Left colon (tissue), 2 donors: ENCODE data around the gene C3orf80. TPM values are rescaled to one million over a fixed set of nuclear protein-coding genes. Genes with fewer than 3 reads are reported as not detected.
"Not testable (repeated sequence)": the region's sequence is repeated elsewhere in the genome, so short reads cannot be mapped to it uniquely, and the experiment has no call there.

Experiments used
- ATAC-seq: fragments of 200-7000 bp; cut with Tn5 transposase; one replicate; pipeline ENCODE4 v1.9.1; 2020; ENCODE audit warnings: mild to moderate bottlenecking, moderate library complexity
- DNase-seq, 2 donors: peaks; one replicate each; pipeline ENCODE4 v3.0.0-alpha.2; 2020
- intact Hi-C, 2 donors: fragments of 100-400 bp; cut with DNase I in 1 of 2; cut with micrococcal nuclease in 1 of 2; formaldehyde crosslinking; loops; one replicate each; pipeline versions ENCODE4 v1.11.2 to v1.14.0; 2022; cut with DNase I, micrococcal nuclease
- total RNA-seq, 2 donors: library from RNA; stranded (reverse); fragmentation: NEBNext Ultra II Directional; extraction: Animal tissue kit (Norgen Biotek cat#: 25700); gene quantifications; one replicate each; pipeline ENCODE4 v1.2.1, GENCODE V29; 2021
- donor health status: DM: no; HTN: no; CAD: no.
- donor health status: DM: yes; HTN: yes; CAD: no.

The C3orf80 gene
- total RNA-seq, 2 donors from 2014 or later, result 0.31 to 1.9 TPM

DNA sequence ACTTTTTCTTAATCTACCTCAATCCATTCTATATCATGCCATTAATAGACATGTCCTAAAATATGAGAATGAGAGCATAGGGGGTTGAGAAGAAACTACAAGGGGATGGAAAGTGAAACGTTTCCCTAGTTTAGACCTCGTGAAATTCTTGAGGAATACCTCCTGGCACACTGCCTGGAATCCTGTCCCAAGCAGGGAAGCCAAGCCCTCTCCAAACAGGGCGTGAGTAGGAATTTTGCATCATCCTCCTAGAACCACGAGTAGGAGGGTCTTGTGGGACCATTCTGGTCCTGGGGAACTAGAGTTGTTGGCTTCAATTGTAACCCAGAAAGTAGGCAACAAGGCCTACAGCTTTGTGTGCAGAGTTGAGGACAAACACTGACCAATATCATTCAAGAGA is 19.6 kb upstream of the C3orf80 start:
- intact Hi-C loops, result no loop called here
- DNase-seq (no peak), ATAC-seq (no peak)

DNA sequence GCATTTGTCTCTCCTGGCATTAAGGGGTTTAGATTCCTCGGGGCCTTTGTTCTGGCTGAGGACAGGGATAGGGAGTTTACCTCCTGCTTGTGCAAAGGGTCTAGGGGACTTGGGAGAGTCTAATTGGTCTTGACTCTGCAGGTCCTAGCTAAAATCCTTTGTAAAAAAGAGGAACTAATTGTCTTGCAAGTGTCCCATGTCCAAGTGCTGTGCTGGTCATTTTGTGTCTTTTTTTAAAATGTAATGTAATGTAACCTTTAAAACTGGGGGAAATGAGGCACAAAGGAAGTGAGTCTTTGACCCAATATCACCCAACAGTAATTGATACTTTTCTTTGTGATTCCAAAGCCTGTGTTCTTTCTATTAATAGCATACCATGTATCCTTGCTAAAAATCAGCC is 14.9 kb upstream of the C3orf80 start:
- DNase-seq, result no peak
- intact Hi-C loops, result no loop called here
- ATAC-seq, result no peak

DNA sequence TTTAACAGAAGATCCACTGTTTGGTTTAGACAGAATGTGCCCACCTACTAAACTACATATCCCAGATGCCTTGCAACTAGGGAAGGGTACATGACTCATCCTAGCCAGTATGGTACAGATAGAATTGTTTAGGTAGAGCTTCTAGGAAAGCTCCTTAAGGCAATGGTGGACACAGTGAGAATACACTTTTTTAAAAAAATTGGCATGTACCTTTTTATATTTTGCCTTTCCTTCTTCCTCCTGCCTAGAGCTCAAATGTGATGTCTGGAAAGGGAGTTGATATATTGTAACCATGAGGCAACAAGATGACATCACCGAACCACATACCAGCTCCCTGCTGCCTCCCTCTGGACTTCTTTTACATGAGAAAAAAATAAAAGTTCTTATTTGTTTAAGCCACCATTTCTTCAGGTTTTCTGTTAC is 14.4 kb upstream of the C3orf80 start:
- ATAC-seq (peak; percentile 52), DNase-seq (no peak)
- intact Hi-C loops, result no loop called here

DNA sequence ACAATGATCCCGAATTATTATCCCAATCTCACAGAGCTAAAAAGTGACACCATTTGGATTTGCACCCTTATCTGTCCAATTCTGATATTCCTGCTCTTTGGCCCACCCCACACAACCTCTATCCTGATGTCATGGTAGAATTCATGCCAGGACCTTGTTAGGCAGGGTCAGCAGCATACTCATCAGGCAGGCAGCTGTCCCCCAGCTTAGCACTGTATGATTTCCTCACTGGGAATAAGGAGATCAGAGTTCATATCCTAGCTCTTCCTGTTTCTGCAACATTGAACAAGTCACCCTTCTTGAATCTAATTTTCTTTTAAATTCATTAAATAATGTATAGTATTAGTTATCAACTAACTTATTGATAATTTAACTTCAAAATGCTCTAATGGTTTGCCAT is 12.0 kb upstream of the C3orf80 start:
- no peak for ATAC-seq
- DNase-seq, result no peak
- intact Hi-C loops, result no loop called here

GRCh38 chr3:160217675-160218074 is 7.5 kb upstream of the C3orf80 start:
- ATAC-seq, result no peak
- intact Hi-C loops, result no loop called here
- DNase-seq, result no peak

- no peak for ATAC-seq
- intact Hi-C loops, result no loop called here
- DNase-seq, result no peak
These were observed 7.1 kb upstream of the C3orf80 start for GRCh38 chr3:160218136-160218535.

- ATAC-seq (no peak), DNase-seq (no peak)
- intact Hi-C loops, result no loop called here
These were observed 5.2 kb upstream of the C3orf80 start for GRCh38 chr3:160220038-160220437.

DNA sequence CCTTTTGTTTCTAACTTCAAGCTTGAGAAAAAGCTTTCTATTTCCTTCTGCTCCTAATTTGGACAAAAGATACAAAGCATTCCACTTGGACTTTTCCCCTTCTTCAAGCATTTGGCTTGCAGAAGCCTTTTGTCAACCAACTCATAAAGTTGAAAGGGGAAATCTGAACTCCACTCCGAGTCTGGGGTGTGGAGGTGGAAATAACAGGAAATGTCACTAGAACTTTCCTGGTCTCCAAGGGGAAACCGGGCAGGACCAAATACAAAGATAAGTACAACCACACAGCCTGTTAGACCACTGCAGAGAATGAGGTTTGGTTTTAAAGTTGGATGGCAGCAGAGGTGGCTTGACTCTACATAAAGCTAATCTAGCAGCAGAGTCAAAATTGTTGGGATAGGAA is 4.2 kb upstream of the C3orf80 start:
- intact Hi-C loops, result no loop called here
- DNase-seq, result no peak
- ATAC-seq, result no peak

- ATAC-seq, result no peak
- no peak for DNase-seq
- intact Hi-C loops, result no loop called here
These were observed 966 bp upstream of the C3orf80 start for GRCh38 chr3:160224256-160224655.

GRCh38 chr3:160224811-160225175 is 429 bp upstream of the C3orf80 start:
- DNase-seq (no peak), ATAC-seq (no peak)
- intact Hi-C loops, result no loop called here

GRCh38 chr3:160226026-160226907 is 1.0 kb downstream of the C3orf80 start:
- ATAC-seq (peak; percentile 40), DNase-seq (peak; percentile 12 to 27)
- intact Hi-C loops, result no loop called here

DNA sequence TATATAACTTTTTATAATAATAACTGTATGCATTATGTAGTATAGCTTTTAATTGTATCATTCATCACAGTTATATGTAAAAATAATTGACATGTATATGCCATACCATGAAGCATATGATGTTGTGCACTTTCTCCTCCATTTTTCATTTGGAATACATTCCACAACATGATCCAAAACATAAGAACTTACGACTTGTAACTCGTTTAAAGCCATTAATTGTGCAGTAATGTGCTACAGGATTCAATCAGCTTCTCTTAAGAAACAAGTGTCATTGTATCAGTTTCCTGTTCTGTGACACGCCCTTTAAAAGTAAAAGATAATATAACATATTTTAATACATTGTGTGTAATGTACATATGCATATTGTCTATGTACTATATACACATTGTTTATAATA is 2.2 kb downstream of the C3orf80 start:
- intact Hi-C loops, result no loop called here
- ATAC-seq (no peak), DNase-seq (no peak)

GRCh38 chr3:160232014-160232413 is 6.8 kb downstream of the C3orf80 start:
- no peak for ATAC-seq
- intact Hi-C loops, result no loop called here
- DNase-seq, result no peak

GRCh38 chr3:160240719-160241118 is 15.5 kb downstream of the C3orf80 start:
- intact Hi-C loops, ATAC-seq, DNase-seq: not testable (repeated sequence)

DNA sequence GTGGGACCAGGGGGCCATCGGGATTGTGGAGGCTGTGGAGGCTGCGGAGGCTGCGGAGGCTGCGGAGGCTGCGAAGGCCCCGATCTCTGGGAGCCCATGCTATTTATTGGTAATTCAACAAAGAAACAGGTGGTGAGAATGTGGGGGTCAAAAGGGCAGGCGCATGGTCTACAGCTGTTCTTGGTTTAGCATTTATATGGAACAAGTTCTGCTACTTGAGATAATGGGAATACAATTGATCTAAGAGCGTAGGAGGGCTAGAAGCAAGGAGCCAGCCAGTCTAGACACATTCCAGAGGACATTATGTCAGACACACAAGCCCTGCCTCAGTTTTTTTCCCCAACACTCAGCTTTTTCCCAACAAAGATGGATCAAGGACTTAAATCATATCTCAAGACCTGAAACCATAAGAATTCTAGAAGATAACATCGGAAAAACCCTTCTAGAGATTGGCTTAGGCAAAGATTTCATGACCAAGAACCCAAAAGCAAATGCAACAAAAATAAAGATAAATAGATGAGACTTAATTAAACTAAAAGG is 20.1 kb downstream of the C3orf80 start:
- intact Hi-C loops, result no loop called here
- ATAC-seq, result no peak
- no peak for DNase-seq

DNA sequence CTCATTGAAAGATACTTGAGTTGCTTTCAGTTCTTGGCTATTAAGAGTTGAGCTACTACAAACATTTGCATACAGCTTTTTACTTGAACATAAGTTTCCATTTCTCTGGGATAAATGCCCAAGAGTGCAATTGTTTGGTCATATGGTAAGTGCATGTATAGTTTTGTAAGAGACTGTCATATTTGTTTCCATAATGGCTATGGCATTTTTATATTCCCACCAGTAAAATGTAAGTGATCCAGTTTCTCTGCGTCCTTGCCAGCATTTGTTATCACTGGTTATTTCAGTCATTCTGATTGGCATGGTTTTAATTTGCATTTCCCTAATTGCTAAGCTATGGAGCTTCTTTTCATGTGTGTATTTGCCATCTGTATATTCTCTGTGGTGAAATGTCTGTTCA is 22.5 kb downstream of the C3orf80 start:
- intact Hi-C loops, result no loop called here
- DNase-seq (no peak), ATAC-seq (no peak)

DNA sequence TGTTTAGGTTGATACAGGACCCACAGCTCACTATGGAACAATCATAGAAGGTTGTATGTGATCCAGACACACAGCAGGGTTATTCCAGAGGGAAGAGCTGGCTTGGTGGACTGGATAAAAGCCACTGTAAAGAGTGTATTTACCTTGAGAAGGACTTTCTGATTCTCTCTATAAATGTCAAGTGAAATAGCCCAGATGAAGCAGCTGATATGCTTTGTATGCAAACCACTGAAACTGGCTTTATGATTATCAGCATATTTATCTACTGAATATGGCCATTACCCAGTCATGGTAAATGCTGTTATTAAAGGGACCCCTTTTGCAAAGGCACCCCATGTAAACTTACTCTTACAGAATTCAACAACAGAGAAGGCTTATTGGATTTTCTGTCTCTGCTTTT is 28.1 kb downstream of the C3orf80 start:
- intact Hi-C loops, result no loop called here
- ATAC-seq, result no peak
- DNase-seq, result no peak

GRCh38 chr3:160257606-160258005 is 32.4 kb downstream of the C3orf80 start:
- intact Hi-C loops, result no loop called here
- ATAC-seq, result no peak
- DNase-seq, result no peak

DNA sequence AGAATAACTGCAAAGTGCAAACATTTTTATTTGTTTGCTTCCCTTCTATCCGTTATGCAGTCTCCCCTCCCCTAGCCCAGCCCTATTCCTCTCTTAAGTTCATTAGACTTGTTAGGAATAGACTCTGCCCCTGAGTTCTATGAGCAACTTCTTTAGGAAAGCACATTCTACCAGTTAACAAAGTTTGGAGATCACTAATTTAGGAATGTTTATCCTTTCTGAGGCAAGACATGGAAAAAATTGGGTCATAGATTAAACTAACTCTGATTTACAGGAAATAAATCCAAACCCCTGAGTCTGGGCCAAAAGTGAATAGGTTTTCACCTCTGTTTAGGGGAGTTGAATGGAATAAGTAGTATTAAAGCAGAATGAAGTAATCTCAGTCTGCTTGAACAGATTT is 34.4 kb downstream of the C3orf80 start:
- DNase-seq (no peak), ATAC-seq (no peak)
- intact Hi-C loops, result no loop called here

- DNase-seq (no peak), ATAC-seq (no peak)
- intact Hi-C loops, result no loop called here
These were observed 35.5 kb downstream of the C3orf80 start for GRCh38 chr3:160260587-160261270.
